ENCODE data around the gene HBM.

- TF ChIP-seq FOXA1 (IDR thresholded peaks at IDR 0.05) (no peak), FOXM1 (IDR thresholded peaks at IDR 0.05; ENCODE audit: borderline replicate concordance) (no peak), FOXK2 (IDR thresholded peaks at IDR 0.05) (no peak), TARDBP (IDR thresholded peaks at IDR 0.05) (no peak), BHLHE40 (IDR thresholded peaks at IDR 0.05; ENCODE audit: borderline replicate concordance) (no peak)
Observed at GRCh38 chr16:119295-119694, 46.5 kb upstream of the HBM start.
